ENCODE data around the gene C2orf49. TPM values are rescaled to one million over a fixed set of nuclear protein-coding genes. Genes with fewer than 3 reads are reported as not detected.

C2orf49 gene
- total RNA-seq, 4 donors from 2014 or later: 16.9 to 29.1 (median 21.3) TPM

GRCh38 chr2:105398336-105399206, 61.2 kb downstream of the C2orf49 start, which contains the start of gene FHL2:
FHL2 (minus strand) TSS chr2:105399051; CDS start chr2:105386516, 12,535 bp downstream.
- WGBS, 2 donors: 1 to 6% methylated on average over 38 to 74 of the region's 74 CpGs
- H3K4me3 ChIP-seq (ENCODE audit: low read depth, poor library complexity, severe bottlenecking): peak within 1 kb of the TSS; percentile 91

More at GRCh38 chr2:105398336-105399206, 61.2 kb downstream of the C2orf49 start, which contains the start of gene FHL2:
- TF ChIP-seq, protein P1, sequence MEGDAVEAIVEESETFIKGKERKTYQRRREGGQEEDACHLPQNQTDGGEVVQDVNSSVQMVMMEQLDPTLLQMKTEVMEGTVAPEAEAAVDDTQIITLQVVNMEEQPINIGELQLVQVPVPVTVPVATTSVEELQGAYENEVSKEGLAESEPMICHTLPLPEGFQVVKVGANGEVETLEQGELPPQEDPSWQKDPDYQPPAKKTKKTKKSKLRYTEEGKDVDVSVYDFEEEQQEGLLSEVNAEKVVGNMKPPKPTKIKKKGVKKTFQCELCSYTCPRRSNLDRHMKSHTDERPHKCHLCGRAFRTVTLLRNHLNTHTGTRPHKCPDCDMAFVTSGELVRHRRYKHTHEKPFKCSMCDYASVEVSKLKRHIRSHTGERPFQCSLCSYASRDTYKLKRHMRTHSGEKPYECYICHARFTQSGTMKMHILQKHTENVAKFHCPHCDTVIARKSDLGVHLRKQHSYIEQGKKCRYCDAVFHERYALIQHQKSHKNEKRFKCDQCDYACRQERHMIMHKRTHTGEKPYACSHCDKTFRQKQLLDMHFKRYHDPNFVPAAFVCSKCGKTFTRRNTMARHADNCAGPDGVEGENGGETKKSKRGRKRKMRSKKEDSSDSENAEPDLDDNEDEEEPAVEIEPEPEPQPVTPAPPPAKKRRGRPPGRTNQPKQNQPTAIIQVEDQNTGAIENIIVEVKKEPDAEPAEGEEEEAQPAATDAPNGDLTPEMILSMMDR (IDR thresholded peaks at IDR 0.05): no peak
- TF ChIP-seq POLR2A (IDR thresholded peaks at IDR 0.05): no peak
- intact Hi-C loops (cut with DNase I; ENCODE audit: low total_unique reads): no loop called here
- peak in 1 of 2 donors; percentile 94 for DNase-seq (ENCODE audit: low spot score in 2 of 2)

Other genes starting within 250 kb of the C2orf49 start
- gene GPR45, start 95.8 kb upstream of the C2orf49 start, total RNA-seq: not detected
- 10 to 100 TPM; 30.2 to 35.2 (median 34.4) TPM for gene TGFBRAP1, start 7.8 kb upstream of the C2orf49 start, total RNA-seq
- 10 to 100 TPM; 48.3 to 67.3 (median 49.3) TPM for gene FHL2, start 61.5 kb downstream of the C2orf49 start, total RNA-seq